HG03342 (cell line): ENCODE results near the gene PPIF.

ENCODE experiments used
- ATAC-seq: cut with Tn5 transposase; IDR thresholded peaks from one replicate; pipeline ENCODE4 v1.9.1; 2021; ENCODE audit warnings: mild to moderate bottlenecking, moderate library complexity; ENCODE audit not compliant: unreplicated experiment

The PPIF gene

DNA sequence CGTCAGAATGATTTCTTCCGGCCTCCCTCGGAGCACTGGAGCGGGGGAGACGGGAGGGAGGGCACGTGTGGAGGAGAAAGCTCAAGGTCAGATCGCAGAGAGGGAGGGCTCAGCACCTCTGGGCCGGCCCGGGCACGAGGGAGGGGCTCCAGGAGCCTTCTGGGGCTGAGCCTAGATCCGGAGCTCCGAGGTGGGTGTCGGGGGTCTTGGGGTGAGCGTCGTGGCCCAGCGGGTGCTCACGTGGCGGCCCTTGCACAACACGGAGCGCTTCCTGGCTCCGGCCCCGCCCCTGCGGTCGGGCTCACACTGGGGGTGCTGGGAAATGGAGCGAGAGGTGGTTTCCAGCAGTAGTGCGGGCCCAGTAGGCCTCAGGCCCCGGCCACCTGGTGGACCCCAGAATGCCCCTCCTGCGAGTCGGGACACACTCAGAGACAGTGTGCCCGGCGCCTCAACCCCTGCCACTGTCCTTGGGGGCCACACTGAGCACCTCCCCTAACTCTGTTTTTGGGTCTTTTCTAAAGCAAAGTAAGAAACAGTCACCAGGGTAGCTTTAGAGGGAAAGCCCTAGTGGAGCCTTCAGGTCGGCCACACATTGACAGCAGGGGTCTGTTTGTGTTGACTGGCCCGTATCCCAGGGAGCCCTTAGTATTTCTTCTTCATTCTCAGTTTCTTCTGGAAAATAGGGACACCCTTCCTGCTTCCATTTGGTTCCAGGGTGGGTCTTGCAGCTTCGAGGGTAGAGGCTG is 798 bp downstream of the PPIF start:
- peak; percentile 56 for ATAC-seq

DNA sequence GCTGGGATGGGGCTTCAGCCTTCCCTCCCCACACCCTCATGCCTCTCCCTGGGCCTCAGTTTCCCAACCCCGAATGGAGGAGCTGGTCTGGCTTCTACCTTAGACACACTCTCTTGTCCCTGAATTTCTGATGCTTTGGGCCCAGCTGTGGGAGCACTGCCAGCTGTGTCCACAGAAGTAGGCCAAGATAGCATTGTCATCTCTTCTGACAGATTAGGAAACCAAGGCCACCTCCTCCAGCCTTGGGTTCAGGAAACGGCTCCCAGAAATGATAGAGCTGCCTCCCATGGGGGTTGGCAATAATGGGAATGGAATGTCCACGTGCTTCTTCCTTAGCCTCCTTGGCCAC is 1.3 kb downstream of the PPIF start:
- ATAC-seq: no peak

DNA sequence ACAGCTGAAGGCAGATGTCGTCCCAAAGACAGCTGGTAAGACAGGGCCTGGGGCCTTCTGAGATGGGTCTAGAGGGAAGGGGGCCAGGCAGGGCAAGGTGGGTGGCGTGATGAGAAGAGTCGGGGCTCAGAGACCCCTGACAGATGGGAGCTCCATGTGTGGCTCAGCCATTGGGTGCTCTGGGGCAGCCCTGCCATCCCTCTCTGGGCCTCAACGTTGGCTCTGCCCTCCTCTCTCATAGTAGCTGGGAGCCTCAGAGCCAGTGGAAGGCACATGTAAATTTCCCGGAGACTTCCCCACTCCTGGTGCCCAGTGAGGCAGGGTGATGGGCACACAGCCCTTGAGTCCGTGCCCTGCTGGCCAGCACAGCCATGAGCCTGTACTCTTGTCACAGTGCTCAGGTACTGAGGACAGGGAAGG is 1.8 kb downstream of the PPIF start:
- ATAC-seq: no peak

DNA sequence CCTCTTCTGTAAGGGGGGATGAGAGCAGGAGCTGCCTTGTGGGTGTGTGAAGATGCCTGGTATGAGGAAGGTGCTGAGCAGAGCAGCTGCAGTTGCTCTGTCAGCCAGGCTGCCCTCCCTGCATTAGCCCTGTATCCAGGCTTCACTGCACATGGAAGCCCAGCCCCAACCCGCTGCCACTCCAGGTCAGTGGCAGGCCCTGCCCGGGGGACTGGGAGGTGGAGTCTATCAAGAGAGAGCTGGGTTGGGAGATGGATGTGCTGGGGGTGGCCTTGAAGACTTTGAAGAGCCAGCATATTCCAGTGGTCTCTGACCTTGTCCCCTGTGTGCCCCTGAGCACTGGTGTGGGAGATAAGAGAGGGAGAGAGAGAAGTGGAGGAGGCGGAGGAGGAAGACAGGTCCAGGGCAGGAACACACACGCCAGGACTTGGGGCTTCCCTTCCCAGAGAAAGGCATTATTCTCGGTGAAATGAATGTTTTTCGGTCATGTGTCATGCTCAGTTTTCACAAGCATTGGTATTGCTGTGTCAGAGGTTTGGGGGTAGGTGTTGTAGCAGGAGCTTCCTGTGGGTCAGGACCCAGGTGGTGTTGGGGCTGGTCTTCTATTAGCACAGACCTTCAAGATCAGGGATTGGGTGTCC is 2.6 kb downstream of the PPIF start:
- ATAC-seq: no peak

DNA sequence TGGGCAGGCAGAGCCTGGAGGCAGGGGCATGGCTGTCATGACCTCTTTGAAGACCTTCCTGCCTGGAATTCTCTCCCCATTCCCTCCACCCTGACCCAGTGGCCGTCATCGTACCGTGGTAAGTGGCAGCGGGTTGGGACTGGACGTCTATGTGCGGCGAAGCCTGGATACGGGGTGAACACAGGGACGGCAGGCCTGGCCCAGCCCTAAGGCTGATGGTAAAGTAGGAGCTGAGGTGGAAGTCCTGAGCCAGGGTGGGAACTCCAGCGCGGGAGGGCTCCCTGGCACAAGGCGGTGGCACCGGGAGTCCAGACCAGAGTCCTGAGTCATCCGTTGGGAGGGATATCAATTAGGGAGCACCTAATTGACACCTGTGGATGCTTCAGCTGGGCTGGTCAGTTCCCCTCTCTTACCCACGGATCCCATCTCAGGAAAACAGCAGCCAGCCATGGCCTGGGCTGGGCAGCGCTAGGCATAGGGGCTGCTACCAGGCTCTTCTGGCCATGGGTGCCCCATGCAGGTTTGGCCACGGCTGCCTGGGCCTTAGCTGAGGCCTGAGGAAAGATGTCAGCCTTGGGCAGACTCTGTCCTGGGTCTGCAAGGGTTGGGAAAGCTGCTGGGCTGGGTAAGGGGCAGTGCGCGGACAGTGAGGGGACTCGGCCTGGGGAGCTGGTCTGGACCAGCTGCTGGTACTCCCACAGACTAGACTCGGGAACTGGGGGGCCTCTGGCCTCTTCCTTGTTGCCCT is 3.3 kb downstream of the PPIF start:
- no peak for ATAC-seq

DNA sequence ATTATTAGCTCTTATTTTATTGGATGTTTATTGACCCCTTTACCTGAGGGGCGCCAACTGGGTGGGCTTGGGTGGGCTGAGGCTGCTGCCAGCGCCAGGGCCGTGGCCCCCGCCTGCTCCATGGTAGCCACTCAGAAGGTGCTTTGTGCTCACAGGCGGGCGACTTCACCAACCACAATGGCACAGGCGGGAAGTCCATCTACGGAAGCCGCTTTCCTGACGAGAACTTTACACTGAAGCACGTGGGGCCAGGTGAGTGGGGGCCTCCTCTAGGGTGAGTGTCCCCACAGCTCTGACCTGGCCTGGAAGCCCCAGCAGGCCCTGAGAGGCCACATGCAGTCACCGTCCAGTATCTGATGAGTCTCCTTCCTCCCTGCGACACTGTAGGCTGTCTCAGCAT is 4.1 kb downstream of the PPIF start:
- no peak for ATAC-seq

DNA sequence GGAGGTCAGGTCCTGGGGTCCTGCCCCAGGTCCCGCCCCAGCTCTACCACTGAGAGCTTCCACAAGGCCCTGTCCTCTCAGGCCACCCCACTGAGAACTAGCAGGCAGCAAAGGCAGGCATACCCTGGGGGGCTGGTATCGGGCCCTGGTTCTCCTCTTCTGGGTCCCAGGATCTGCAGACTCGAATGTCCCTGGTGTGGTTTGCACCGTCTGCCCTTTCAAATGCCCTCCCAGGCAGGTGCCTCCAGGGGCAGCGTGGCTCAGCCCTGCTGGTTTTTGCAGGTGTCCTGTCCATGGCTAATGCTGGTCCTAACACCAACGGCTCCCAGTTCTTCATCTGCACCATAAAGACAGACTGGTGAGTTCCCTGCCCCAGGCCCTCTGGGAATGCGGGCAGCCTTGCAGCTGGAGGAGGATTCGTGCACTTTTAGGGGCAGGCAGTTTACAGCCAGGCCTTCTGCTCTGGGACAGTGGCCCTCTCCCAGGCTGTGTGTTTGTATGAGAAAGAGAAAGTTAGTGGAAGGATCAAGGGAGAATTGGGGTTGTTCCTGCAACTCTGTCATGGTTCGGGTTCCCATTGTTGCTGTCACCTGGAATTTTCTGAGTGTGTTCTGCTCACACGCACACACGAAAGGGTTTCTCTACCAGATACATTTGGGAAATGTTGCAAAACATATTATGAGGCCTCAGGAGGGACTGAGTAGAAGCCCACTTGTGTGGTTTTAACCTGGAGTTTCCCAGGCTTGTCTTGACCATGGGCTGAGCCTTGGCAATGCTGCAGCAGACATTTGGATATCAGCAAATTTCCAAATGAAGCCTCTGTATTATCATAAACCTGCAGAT is 5.0 kb downstream of the PPIF start:
- no peak for ATAC-seq

DNA sequence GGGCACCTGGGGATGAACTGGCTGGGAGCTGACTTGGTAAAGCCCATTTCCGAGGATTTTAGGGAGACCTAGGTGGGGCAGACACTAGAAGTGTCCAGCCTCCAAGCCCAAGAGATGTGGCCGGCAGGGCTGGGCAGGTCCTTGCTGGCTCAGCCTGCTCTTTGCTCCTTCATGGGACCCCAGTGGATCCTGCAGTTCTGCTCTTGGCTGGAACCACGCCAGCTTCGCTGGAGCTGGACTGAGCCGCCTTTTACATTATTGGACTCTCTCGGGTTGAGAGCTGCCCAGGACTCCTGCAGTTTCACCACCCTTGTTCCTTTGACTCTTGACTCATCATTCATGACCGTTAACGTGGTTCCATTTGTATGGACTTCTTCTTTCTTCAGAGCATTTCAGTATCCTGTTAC is 5.7 kb downstream of the PPIF start:
- ATAC-seq: no peak

DNA sequence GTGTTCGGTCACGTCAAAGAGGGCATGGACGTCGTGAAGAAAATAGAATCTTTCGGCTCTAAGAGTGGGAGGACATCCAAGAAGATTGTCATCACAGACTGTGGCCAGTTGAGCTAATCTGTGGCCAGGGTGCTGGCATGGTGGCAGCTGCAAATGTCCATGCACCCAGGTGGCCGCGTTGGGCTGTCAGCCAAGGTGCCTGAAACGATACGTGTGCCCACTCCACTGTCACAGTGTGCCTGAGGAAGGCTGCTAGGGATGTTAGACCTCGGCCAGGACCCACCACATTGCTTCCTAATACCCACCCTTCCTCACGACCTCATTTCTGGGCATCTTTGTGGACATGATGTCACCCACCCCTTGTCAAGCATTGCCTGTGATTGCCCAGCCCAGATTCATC is 6.5 kb downstream of the PPIF start:
- no peak for ATAC-seq

DNA sequence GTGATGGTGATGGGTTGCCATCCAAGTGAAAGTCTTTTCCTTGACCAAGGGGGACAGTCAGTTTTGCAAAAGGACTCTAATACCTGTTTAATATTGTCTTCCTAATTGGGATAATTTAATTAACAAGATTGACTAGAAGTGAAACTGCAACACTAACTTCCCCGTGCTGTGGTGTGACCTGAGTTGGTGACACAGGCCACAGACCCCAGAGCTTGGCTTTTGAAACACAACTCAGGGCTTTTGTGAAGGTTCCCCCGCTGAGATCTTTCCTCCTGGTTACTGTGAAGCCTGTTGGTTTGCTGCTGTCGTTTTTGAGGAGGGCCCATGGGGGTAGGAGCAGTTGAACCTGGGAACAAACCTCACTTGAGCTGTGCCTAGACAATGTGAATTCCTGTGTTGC is 6.9 kb downstream of the PPIF start:
- no peak for ATAC-seq

DNA sequence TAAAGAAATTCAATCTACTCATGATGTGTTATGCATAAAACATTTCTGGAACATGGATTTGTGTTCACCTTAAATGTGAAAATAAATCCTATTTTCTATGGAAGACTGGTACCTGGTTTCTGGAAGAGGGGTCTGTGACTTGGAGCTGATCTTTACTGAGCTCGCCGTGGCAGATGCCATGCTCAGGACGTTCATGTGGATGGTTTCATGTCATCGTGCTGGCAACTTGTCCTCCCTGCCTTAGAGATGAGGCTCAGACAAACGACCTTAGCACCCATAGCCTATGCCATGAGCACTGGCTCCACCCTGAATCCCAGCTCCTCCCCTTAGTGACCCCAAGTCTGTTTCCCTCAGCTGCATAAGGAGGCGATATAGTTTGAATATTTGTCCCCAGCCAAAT is 7.3 kb downstream of the PPIF start:
- ATAC-seq: no peak

DNA sequence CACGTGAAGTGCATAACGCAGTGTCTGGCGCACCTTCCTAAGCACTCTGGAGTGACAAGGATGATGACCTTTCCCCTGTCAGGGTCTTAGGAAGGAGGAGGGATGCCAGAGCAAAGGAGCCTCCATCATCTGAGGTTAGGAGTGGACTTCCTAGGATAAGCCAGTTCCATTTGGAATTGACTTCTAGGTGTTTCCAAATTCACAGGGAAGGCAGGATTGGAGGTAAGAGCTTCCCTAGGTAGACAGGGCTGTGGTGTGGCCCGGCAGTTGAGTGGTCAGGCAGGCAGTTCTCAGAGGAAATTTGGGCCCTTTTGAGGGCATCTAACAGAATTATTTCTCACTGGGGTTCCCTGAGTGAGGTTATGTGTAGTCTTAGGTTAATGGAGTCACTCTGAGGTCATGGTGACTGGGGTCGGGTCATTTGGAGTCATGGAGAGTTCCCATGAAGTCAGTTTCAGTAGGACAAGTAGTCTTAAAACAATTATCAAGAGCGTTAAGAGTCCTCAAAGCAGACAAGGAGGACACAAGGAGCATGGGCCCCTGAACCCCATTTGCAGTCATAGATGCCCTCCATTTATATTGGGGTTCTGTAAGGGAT is 8.2 kb downstream of the PPIF start:
- no peak for ATAC-seq

DNA sequence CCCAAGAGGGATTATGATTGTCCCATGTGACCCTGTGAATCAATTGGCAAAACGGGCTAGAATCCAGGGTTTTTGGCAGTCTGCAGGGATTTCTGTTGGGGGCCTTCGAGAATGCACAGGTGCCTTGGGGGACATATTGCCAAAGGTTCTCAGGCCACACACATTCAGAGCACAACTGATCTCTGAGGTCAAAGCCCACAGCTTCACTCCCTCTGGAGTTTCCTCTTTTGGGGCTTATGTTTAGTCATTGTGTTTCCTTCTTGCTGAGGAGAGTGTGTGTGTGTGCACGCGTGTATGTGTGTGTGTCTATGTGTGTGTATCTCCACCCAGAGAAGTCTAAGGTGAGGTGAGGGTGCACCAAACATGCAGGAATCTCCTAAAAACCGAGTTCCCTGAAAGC is 8.8 kb downstream of the PPIF start:
- no peak for ATAC-seq

DNA sequence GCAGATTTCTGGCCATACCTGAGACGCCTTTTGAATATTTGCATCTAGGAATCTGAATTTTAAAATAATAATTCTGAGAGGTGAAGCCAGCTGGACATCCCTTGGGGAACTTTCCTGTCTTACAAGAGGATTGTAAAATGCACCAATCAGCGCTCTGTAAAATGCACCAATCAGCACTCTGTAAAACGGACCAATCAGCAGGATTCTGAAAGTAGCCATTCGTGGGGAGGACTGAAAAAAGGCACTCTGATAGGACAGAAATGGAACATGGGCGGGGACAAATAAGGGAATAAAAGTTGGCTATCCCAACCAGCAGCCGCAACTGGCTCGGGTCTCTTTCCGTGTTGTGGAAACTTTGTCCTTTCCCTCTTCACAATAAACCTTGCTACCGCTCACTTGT is 9.9 kb downstream of the PPIF start:
- ATAC-seq: no peak

DNA sequence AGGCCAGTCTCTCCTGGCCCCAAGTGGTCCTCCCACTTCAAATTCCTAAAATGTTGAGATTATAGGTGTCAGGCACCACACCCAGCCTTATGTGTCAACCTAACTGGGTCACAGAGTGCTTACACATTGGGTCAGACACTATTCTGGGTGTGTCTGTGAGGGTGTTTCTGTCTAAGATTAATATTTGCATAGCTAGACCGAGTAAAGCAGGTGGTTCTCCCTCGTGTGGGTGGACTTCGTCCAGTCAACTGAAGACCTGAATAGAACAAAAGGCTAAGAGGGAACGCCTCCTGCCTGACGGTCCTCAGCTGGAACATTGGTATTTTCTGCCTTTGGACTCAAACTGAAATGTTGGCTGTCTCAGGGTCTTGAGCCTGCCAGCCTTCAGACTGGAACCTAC is 11.5 kb downstream of the PPIF start:
- no peak for ATAC-seq

DNA sequence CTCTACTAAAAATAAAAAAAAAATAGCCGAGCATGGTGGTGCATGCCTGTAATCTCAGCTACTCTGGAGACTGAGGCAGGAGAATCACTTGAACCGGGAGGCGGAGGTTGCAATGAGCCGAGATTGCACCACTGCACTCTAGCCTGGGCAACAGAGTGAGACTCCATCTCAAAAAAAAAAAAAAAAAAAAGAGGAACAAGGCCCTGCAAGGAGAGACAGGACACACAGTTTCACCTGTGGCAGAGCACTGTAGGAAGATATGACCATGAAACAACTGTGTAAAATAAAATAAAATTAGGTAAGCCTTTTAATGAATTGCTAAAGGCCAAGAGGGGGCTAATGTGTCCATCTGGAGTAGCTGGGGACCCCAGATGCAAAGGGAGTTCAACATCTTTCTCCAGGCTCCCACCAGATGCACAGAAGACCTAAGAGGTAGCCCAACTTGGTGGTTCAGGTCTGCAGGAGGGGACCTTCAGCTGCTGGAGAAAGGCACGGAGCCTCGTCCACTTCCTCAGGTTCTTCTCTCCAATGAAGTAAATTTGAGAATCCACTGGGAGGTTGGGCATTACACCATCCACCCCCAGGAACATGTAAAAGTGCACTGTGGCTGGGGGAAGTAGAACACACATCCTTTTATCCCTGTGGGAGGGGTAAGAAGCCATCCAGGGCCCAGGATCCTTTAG is 12.7 kb downstream of the PPIF start:
- ATAC-seq: no peak

DNA sequence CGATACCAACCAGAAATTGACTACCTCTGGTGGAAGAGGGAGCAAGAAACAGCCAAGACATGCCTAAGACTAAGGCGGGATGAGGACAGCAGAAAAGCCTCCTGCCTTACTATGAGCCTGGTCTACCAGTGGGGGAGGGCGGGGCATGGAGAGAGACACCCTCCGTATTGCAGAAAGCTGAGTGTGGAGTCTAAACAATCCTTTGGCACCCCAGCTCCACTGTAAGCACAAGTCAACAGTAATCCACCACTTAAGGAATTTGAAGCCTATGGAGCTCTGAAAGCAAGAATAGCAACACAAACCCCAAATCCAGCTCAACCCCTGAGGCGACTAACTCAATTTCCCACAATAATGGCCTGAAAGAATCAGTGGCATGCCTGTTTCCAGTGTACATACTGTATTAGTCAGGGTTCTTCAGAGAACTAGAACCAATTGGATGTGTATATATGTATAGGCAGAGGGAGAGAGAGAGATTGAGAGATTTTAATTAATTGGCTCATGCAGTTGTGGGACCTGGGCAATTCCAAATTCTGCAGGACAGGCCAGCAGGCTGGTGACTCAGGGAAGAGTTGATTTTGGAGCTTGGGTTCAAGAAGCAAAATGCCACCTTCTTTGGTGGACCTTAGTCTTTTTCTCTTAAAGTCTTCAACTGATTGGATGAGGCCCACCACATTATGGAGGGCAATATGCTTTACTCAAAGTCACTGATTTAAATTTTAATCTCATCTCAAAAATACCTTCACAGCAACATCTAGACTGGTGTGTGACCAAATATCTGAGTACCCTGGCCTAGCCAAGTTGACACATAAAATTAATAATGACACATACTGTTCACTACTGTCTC is 13.5 kb downstream of the PPIF start:
- ATAC-seq: no peak

DNA sequence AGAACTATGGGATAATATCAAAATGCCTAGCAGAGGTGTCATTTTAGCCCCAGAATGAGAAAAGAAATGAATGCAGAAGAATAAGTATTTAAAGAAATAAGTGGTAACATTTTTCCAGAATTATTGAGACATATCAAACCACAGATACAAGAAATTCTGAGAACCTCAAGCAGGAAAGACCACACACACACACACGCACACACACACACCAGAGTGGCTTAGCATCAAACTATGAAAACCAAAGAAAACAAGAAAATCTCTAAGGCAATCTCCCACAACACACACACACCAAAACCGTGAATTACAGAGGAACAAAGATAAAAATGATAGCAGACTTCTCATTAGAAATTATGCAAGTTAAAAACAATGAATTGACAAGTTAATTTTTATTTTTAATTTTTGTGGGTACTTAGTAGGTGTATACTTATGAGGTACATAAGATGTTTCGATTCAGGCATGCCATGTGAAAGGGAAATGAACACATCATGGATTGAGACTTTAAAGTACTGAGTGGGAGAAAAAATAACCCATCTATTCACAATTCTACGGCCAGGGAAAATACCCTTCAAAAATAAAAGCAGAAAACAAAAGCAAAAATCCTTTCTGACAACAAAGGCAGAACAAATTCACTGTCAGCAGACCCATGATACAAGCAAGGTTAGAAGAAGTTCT is 14.6 kb downstream of the PPIF start:
- no peak for ATAC-seq
